ENCODE data around the gene NUDC.

DNA sequence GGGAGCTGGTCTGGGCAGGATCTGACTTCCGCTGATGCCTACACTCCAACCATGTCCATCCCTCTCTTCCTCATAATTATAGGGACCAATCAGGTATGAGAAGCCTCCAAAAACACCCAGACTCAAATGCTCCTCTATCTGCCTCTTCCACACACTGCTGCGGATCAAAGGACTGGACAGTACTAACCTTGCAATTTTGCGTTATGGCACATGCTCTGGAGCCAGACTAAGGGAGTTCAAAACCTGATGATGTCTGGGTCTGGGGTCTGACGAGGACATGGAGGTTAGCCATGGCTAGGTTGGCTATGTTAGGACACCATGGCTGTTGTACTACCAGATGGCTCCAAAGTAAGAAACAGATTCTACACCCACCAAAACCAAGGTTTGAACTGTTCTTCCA, 41.8 kb upstream of the NUDC start:
- TF ChIP-seq CTCF (IDR thresholded peaks at IDR 0.05) (no peak), POLR2A (IDR thresholded peaks at IDR 0.05) (no peak), POLR2AphosphoS5 (IDR thresholded peaks at IDR 0.05) (no peak), EP300 (IDR thresholded peaks at IDR 0.05) (no peak)
